ENCODE measurements around the gene TIMM8B. TPM values are rescaled to one million over a fixed set of nuclear protein-coding genes. Genes with fewer than 3 reads are reported as not detected.
A peak's percentile ranks its signal among the peaks of the same experiment; 100 is the strongest.

Gene TIMM8B
- total and polyA plus RNA-seq, 9 of the 15 experiments (the other 6 are each of a cell fraction or from before 2014, with no cell fraction given): 95.8 to 338 (median 145) TPM

DNA sequence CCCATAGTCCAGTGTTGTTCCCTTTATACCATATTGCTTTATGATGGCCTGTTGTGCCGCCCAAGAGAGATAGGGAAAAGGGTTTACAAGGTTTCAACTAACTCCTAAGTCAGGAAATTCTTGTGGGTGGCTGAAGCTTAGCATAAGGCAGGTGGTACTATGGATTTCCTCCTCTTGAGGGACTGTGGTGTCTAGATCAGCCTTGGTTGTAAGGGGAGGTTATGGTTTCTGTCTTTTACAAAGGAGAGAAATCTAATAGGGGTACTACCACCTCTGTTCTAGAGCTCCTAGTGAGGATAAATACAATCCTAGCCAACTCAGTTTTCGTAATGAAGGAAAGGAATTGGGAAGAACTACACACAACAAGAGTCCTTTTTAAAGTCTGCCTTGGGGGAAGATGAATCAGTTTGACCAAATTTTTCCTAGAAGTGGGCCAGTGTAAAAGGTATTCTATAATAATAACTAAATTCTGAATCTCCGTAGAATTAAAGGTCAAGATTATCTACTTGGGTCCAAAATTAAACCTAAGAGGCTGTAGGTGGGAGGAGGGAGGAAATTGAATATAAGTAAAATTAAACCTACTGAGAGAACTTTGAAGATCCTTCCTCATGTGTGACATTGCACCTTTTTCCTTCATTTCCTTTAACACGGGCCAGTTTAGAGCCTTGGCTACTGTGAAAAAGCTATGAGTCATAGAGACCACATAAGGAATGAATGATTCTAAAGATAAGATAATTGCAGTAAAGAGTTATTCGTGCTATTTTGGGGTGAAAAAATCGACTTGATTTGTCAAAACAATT is 44.2 kb downstream of the TIMM8B start (continued):
- no peak for TF ChIP-seq HOXB6 (CRISPR knock-in tag; IDR thresholded peaks at IDR 0.05; ENCODE audit: borderline replicate concordance)
- TF ChIP-seq, protein P1, sequence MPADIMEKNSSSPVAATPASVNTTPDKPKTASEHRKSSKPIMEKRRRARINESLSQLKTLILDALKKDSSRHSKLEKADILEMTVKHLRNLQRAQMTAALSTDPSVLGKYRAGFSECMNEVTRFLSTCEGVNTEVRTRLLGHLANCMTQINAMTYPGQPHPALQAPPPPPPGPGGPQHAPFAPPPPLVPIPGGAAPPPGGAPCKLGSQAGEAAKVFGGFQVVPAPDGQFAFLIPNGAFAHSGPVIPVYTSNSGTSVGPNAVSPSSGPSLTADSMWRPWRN (IDR thresholded peaks at IDR 0.05; ENCODE audit: low read depth): no peak
- TF ChIP-seq ETV6 (IDR thresholded peaks at IDR 0.05; ENCODE audit: borderline replicate concordance in 1 of 2, low read depth in 2 of 2, low read length in 1 of 2): no peak
- no peak for TF ChIP-seq ETV6 (CRISPR knock-in tag; IDR thresholded peaks at IDR 0.05; ENCODE audit: borderline replicate concordance)
- TF ChIP-seq, protein P2, sequence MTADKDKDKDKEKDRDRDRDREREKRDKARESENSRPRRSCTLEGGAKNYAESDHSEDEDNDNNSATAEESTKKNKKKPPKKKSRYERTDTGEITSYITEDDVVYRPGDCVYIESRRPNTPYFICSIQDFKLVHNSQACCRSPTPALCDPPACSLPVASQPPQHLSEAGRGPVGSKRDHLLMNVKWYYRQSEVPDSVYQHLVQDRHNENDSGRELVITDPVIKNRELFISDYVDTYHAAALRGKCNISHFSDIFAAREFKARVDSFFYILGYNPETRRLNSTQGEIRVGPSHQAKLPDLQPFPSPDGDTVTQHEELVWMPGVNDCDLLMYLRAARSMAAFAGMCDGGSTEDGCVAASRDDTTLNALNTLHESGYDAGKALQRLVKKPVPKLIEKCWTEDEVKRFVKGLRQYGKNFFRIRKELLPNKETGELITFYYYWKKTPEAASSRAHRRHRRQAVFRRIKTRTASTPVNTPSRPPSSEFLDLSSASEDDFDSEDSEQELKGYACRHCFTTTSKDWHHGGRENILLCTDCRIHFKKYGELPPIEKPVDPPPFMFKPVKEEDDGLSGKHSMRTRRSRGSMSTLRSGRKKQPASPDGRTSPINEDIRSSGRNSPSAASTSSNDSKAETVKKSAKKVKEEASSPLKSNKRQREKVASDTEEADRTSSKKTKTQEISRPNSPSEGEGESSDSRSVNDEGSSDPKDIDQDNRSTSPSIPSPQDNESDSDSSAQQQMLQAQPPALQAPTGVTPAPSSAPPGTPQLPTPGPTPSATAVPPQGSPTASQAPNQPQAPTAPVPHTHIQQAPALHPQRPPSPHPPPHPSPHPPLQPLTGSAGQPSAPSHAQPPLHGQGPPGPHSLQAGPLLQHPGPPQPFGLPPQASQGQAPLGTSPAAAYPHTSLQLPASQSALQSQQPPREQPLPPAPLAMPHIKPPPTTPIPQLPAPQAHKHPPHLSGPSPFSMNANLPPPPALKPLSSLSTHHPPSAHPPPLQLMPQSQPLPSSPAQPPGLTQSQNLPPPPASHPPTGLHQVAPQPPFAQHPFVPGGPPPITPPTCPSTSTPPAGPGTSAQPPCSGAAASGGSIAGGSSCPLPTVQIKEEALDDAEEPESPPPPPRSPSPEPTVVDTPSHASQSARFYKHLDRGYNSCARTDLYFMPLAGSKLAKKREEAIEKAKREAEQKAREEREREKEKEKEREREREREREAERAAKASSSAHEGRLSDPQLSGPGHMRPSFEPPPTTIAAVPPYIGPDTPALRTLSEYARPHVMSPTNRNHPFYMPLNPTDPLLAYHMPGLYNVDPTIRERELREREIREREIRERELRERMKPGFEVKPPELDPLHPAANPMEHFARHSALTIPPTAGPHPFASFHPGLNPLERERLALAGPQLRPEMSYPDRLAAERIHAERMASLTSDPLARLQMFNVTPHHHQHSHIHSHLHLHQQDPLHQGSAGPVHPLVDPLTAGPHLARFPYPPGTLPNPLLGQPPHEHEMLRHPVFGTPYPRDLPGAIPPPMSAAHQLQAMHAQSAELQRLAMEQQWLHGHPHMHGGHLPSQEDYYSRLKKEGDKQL (CRISPR knock-in tag; IDR thresholded peaks at IDR 0.05; ENCODE audit: borderline replicate concordance): no peak
- no peak for TF ChIP-seq ZNF143 (CRISPR knock-in tag; IDR thresholded peaks at IDR 0.05)
- TF ChIP-seq GATA2 (CRISPR knock-in tag; IDR thresholded peaks at IDR 0.05): no peak; the same call in 1 of the 2 replicates
- TF ChIP-seq STAG1 (CRISPR knock-in tag; IDR thresholded peaks at IDR 0.05; ENCODE audit: borderline replicate concordance): no peak
- TF ChIP-seq SMARCA4 (IDR thresholded peaks at IDR 0.05): peak; percentile 96
- no peak for TF ChIP-seq PTRF (tag; IDR thresholded peaks at IDR 0.05)
- TF ChIP-seq, protein P3, sequence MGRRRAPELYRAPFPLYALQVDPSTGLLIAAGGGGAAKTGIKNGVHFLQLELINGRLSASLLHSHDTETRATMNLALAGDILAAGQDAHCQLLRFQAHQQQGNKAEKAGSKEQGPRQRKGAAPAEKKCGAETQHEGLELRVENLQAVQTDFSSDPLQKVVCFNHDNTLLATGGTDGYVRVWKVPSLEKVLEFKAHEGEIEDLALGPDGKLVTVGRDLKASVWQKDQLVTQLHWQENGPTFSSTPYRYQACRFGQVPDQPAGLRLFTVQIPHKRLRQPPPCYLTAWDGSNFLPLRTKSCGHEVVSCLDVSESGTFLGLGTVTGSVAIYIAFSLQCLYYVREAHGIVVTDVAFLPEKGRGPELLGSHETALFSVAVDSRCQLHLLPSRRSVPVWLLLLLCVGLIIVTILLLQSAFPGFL (CRISPR knock-in tag; IDR thresholded peaks at IDR 0.05): no peak
- no peak for TF ChIP-seq SIN3B (IDR thresholded peaks at IDR 0.05; ENCODE audit: low read depth)
- TF ChIP-seq, protein P4, sequence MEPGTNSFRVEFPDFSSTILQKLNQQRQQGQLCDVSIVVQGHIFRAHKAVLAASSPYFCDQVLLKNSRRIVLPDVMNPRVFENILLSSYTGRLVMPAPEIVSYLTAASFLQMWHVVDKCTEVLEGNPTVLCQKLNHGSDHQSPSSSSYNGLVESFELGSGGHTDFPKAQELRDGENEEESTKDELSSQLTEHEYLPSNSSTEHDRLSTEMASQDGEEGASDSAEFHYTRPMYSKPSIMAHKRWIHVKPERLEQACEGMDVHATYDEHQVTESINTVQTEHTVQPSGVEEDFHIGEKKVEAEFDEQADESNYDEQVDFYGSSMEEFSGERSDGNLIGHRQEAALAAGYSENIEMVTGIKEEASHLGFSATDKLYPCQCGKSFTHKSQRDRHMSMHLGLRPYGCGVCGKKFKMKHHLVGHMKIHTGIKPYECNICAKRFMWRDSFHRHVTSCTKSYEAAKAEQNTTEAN (CRISPR knock-in tag; IDR thresholded peaks at IDR 0.05): no peak
- no peak for TF ChIP-seq ZNF232 (CRISPR knock-in tag; IDR thresholded peaks at IDR 0.05)
- TF ChIP-seq ZZZ3 (IDR thresholded peaks at IDR 0.05): no peak
- TF ChIP-seq, protein P5, sequence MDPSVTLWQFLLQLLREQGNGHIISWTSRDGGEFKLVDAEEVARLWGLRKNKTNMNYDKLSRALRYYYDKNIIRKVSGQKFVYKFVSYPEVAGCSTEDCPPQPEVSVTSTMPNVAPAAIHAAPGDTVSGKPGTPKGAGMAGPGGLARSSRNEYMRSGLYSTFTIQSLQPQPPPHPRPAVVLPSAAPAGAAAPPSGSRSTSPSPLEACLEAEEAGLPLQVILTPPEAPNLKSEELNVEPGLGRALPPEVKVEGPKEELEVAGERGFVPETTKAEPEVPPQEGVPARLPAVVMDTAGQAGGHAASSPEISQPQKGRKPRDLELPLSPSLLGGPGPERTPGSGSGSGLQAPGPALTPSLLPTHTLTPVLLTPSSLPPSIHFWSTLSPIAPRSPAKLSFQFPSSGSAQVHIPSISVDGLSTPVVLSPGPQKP (CRISPR knock-in tag; IDR thresholded peaks at IDR 0.05): no peak
- TF ChIP-seq ZNF830 (CRISPR knock-in tag; IDR thresholded peaks at IDR 0.05): no peak
- no peak for TF ChIP-seq SAFB2 (IDR thresholded peaks at IDR 0.05; ENCODE audit: borderline replicate concordance, low read depth, low read length, severe bottlenecking)
- no peak for TF ChIP-seq ZC3H11A (IDR thresholded peaks at IDR 0.05; ENCODE audit: low read depth, low read length)
